Nephron progenitor cell (in vitro differentiated cells): ENCODE data around the gene LRRC27.

Experiments used
- DNase-seq: peaks from one replicate; pipeline ENCODE4 v3.0.0; 2021
- H3K27ac Mint-ChIP-seq: 2 replicates; pipeline ENCODE4 v1.8.0; 2021; ENCODE audit warnings: mild to moderate bottlenecking, moderate library complexity, mixed read lengths
- H3K27me3 Mint-ChIP-seq: 2 replicates; pipeline ENCODE4 v1.8.0; 2021; ENCODE audit warnings: mild to moderate bottlenecking, low read depth, mixed read lengths; ENCODE audit not compliant: poor library complexity
- H3K36me3 Mint-ChIP-seq: 2 replicates; pipeline ENCODE4 v1.8.0; 2021; ENCODE audit warnings: low read depth, mixed read lengths
- H3K4me1 Mint-ChIP-seq: 2 replicates; pipeline ENCODE4 v1.8.0; 2021; ENCODE audit warnings: mixed read lengths
- H3K4me3 Mint-ChIP-seq: 2 replicates; pipeline ENCODE4 v1.8.0; 2021; ENCODE audit warnings: mild to moderate bottlenecking, moderate library complexity, mixed read lengths
- H3K9me3 Mint-ChIP-seq: 2 replicates; pipeline ENCODE4 v1.8.0; 2021; ENCODE audit warnings: mild to moderate bottlenecking, moderate library complexity, mixed read lengths
- TF ChIP-seq, protein P1 (sequence below): fragments of 200-600 bp; sonication (generic); IDR thresholded peaks from 2 replicates; pipeline ENCODE4 v1.5.0; 2021; ENCODE audit warnings: antibody characterized with exemption

Gene LRRC27

GRCh38 chr10:132361581-132362101, 29.6 kb downstream of the LRRC27 start:
- no peak overlapping the region for H3K4me3 Mint-ChIP-seq
- TF ChIP-seq, protein P1, sequence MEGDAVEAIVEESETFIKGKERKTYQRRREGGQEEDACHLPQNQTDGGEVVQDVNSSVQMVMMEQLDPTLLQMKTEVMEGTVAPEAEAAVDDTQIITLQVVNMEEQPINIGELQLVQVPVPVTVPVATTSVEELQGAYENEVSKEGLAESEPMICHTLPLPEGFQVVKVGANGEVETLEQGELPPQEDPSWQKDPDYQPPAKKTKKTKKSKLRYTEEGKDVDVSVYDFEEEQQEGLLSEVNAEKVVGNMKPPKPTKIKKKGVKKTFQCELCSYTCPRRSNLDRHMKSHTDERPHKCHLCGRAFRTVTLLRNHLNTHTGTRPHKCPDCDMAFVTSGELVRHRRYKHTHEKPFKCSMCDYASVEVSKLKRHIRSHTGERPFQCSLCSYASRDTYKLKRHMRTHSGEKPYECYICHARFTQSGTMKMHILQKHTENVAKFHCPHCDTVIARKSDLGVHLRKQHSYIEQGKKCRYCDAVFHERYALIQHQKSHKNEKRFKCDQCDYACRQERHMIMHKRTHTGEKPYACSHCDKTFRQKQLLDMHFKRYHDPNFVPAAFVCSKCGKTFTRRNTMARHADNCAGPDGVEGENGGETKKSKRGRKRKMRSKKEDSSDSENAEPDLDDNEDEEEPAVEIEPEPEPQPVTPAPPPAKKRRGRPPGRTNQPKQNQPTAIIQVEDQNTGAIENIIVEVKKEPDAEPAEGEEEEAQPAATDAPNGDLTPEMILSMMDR = no peak
- H3K27ac Mint-ChIP-seq = peak overlapping the region; percentile 32
- H3K27me3 Mint-ChIP-seq = no peaks in the 10 kb centered on the region
- peaks cover 4% of the 10 kb centered on the region for H3K9me3 Mint-ChIP-seq
- no peak for DNase-seq
- peaks cover 29% of the 10 kb centered on the region for H3K36me3 Mint-ChIP-seq
- no peaks in the 10 kb centered on the region for H3K4me1 Mint-ChIP-seq

DNA sequence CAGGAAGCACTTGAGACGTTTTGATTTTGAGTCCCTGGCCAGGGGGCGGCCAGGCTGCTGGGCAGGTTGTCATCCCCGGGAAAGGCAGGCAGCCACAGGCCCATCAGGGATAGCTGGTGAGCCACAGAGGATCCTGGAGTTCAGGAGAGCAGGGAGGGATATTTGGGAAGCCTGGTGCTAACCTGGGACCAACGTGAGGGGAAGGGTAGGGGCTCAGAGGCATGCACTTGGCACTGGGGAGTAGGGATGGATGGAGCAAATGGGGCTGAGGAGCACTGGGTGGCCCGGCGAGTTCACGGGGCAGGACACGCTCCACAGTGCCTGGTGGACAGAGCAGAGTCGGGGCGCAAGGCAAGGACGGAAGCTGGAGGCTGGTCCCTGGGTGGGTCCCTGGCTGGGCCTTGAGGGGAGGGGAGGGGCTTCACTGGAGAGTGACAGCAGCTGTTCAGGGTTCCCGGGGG, 30.2 kb downstream of the LRRC27 start:
- TF ChIP-seq, protein P1 = no peak
- peaks cover 6% of the 10 kb centered on the region for H3K9me3 Mint-ChIP-seq
- no peaks in the 10 kb centered on the region for H3K4me1 Mint-ChIP-seq
- no peak for DNase-seq
- no peaks in the 10 kb centered on the region for H3K27me3 Mint-ChIP-seq
- peaks cover 33% of the 10 kb centered on the region for H3K36me3 Mint-ChIP-seq
- H3K27ac Mint-ChIP-seq = no peak overlapping the region
- H3K4me3 Mint-ChIP-seq = no peak overlapping the region

DNA sequence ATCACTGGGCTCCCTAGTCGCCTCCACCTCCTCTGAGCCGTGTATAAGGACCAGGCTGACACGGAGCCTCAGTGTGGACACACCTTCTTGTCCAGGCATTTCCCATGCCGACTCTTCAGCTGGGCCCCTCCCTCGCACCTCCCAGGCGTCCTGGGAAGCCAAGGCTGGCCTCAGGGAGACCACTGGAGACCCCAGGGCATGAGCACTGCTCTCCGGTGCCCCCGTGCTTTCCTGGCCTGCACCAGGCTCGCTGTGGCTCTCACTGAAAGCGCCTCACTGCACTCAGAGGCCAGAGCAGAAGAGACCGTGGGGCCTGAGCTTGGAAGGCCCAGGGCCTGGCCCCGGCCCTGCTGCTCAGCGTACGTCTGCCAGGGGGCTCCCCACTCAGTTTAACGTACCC, 31.4 kb downstream of the LRRC27 start:
- Mint-ChIP-seq H3K4me3 (no peak overlapping the region), H3K27me3 (peaks cover under 1% of the 10 kb centered on the region), H3K27ac (peak overlapping the region; percentile 86)

GRCh38 chr10:132363921-132364593, 32.1 kb downstream of the LRRC27 start:
- Mint-ChIP-seq H3K36me3 (peaks cover 47% of the 10 kb centered on the region), H3K27me3 (peaks cover 2% of the 10 kb centered on the region), H3K9me3 (peaks cover 10% of the 10 kb centered on the region), H3K4me1 (peaks cover under 1% of the 10 kb centered on the region), H3K27ac (peak overlapping the region; percentile 86), H3K4me3 (no peak overlapping the region)
- DNase-seq = no peak
- TF ChIP-seq, protein P1 = no peak

More for the DNA sequence above, 31.4 kb downstream of the LRRC27 start:
- Mint-ChIP-seq H3K4me1 (no peaks in the 10 kb centered on the region), H3K9me3 (peaks cover 6% of the 10 kb centered on the region), H3K36me3 (peaks cover 40% of the 10 kb centered on the region)
- DNase-seq = no peak
- TF ChIP-seq, protein P1 = no peak

- Mint-ChIP-seq H3K4me1 (peaks cover 5% of the 10 kb centered on the region), H3K27ac (no peak overlapping the region), H3K4me3 (no peak overlapping the region), H3K27me3 (peaks cover 2% of the 10 kb centered on the region), H3K36me3 (peaks cover 50% of the 10 kb centered on the region), H3K9me3 (peaks cover 10% of the 10 kb centered on the region)
- TF ChIP-seq, protein P1 = no peak
- no peak for DNase-seq
These were observed 32.6 kb downstream of the LRRC27 start for GRCh38 chr10:132364594-132364970.

DNA sequence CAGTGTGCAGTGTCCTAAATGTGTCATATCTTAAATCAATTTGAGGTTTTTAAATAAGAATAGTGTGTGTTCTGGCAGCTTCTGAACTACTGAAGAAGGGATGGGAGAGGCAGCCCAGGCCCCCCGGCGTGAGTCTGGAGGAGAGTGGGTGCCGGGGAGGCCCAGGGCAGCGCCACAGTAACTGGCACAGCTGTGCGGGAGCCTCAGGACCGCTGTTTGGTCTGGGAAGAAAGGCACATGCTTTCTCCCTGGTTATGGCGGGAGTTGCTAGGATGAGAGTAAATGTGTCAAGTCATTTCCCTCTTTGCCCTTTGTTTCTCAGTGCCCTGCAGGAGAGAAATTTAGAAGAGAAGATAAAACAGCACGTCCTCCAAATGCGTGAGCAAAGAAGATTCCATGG, 33.1 kb downstream of the LRRC27 start:
- H3K27ac Mint-ChIP-seq = no peak overlapping the region

More for the DNA sequence above, 33.1 kb downstream of the LRRC27 start:
- Mint-ChIP-seq H3K27me3 (peaks cover 2% of the 10 kb centered on the region), H3K36me3 (peaks cover 50% of the 10 kb centered on the region), H3K4me1 (peaks cover 5% of the 10 kb centered on the region), H3K9me3 (peaks cover 10% of the 10 kb centered on the region), H3K4me3 (no peak overlapping the region)
- no peak for DNase-seq
- TF ChIP-seq, protein P1 = no peak
